HG03060 (cell line): ENCODE results near the gene ZPBP2.
"Not testable (repeated sequence)": the region's sequence is repeated elsewhere in the genome, so short reads cannot be mapped to it uniquely, and the experiment has no call there.

ENCODE experiments used
- ATAC-seq: cut with Tn5 transposase; IDR thresholded peaks from one replicate; pipeline ENCODE4 v1.9.1; 2021; ENCODE audit warnings: low read depth, moderate number of reproducible peaks; ENCODE audit not compliant: unreplicated experiment

Gene ZPBP2

GRCh38 chr17:39867880-39868553 is at the start of gene ZPBP2:
Gene ZPBP2 (plus strand): TSS chr17:39868202. CDS start chr17:39868355, 153 bp downstream.
- no peak for ATAC-seq

GRCh38 chr17:39818358-39819000 is 49.5 kb upstream of the ZPBP2 start:
- ATAC-seq: no peak

GRCh38 chr17:39820541-39820940 is 47.5 kb upstream of the ZPBP2 start:
- no peak for ATAC-seq

- no peak for ATAC-seq
Measured at GRCh38 chr17:39820987-39821386, 47.0 kb upstream of the ZPBP2 start.

GRCh38 chr17:39822051-39822451 is 46.0 kb upstream of the ZPBP2 start:
- no peak for ATAC-seq

- ATAC-seq: no peak
Measured at GRCh38 chr17:39823407-39824054, 44.5 kb upstream of the ZPBP2 start.

GRCh38 chr17:39826334-39826733 is 41.7 kb upstream of the ZPBP2 start:
- no peak for ATAC-seq

GRCh38 chr17:39828443-39828842 is 39.6 kb upstream of the ZPBP2 start:
- no peak for ATAC-seq

- ATAC-seq: no peak
Measured at GRCh38 chr17:39831588-39831987, 36.4 kb upstream of the ZPBP2 start.

- no peak for ATAC-seq
Measured at GRCh38 chr17:39834017-39834416, 34.0 kb upstream of the ZPBP2 start.

- no peak for ATAC-seq
Measured at GRCh38 chr17:39835038-39835786, 32.8 kb upstream of the ZPBP2 start.

- no peak for ATAC-seq
Measured at GRCh38 chr17:39836117-39836516, 31.9 kb upstream of the ZPBP2 start.

- no peak for ATAC-seq
Measured at GRCh38 chr17:39838057-39838456, 29.9 kb upstream of the ZPBP2 start.

GRCh38 chr17:39838784-39839183 is 29.2 kb upstream of the ZPBP2 start:
- no peak for ATAC-seq

- ATAC-seq: no peak
Measured at GRCh38 chr17:39841134-39841683, 26.8 kb upstream of the ZPBP2 start.

GRCh38 chr17:39845052-39845846 is 22.8 kb upstream of the ZPBP2 start:
- no peak for ATAC-seq

- ATAC-seq: no peak
Measured at GRCh38 chr17:39846205-39846604, 21.8 kb upstream of the ZPBP2 start.

- no peak for ATAC-seq
Measured at GRCh38 chr17:39848600-39848999, 19.4 kb upstream of the ZPBP2 start.

GRCh38 chr17:39850186-39850585 is 17.8 kb upstream of the ZPBP2 start:
- ATAC-seq: not testable (repeated sequence)

GRCh38 chr17:39852239-39852638 is 15.8 kb upstream of the ZPBP2 start:
- ATAC-seq: no peak
